A673 (cell line): ENCODE measurements around the gene CHRD. TPM values are rescaled to one million over a fixed set of nuclear protein-coding genes. Genes with fewer than 3 reads are reported as not detected.

Experiments
- BruUV-seq: library from RNA; stranded (reverse); fragments of 400-500 nt; replicated peaks from 2 replicates; lab custom pipeline; 2021; lab: Mats Ljungman, UMichigan
- CTCF ChIA-PET: fragments of 300-600 bp; sonication (Branson Sonifier 250); formaldehyde crosslinking; loops from one replicate; lab custom pipeline; 2022; ENCODE audit warnings: antibody characterized with exemption; lab: Charles Lee
- POLR2A ChIA-PET: fragments of 300-600 bp; sonication (Branson Sonifier 250); formaldehyde crosslinking; loops from one replicate; lab custom pipeline; 2022; ENCODE audit warnings: antibody characterized with exemption; ENCODE audit not compliant: low non-redundant PET; lab: Charles Lee
- DNase-seq: peaks from one replicate; pipeline ENCODE4 v3.0.0-alpha.2; 2015; ENCODE audit warnings: low spot score
- H3K27ac ChIP-seq: fragments of 200-600 bp; sonication (generic); 2 replicates; pipeline ENCODE4 v1.5.1; 2016; ENCODE audit warnings: mixed run types, low read depth, mild to moderate bottlenecking, mixed read lengths, antibody characterized with exemption, low read length; ENCODE audit not compliant: poor library complexity, severe bottlenecking
- H3K27me3 ChIP-seq: fragments of 200-600 bp; sonication (generic); replicated peaks from 2 replicates; pipeline ENCODE4 v1.6.1; 2017; ENCODE audit warnings: mixed run types, low read depth, mild to moderate bottlenecking, mixed read lengths, antibody characterized with exemption, low read length; ENCODE audit not compliant: insufficient read depth, poor library complexity
- H3K36me3 ChIP-seq: fragments of 200-600 bp; sonication (generic); 2 replicates; pipeline ENCODE4 v1.6.1; 2016; ENCODE audit warnings: mixed run types, mild to moderate bottlenecking, mixed read lengths, antibody characterized with exemption, low read length; ENCODE audit not compliant: insufficient read depth, poor library complexity, severe bottlenecking
- H3K4me1 ChIP-seq: fragments of 200-600 bp; sonication (generic); 2 replicates; pipeline ENCODE4 v1.6.1; 2017; ENCODE audit warnings: mixed run types, mild to moderate bottlenecking, mixed read lengths, antibody characterized with exemption, low read length; ENCODE audit not compliant: insufficient read depth, poor library complexity, severe bottlenecking
- H3K4me3 ChIP-seq: fragments of 200-600 bp; sonication (generic); 2 replicates; pipeline ENCODE4 v1.5.1; 2016; ENCODE audit warnings: low read depth, mixed run types, mild to moderate bottlenecking, mixed read lengths, low read length; ENCODE audit not compliant: poor library complexity, severe bottlenecking
- H3K9me3 ChIP-seq: fragments of 200-600 bp; sonication (generic); 2 replicates; pipeline ENCODE4 v1.6.1; 2016; ENCODE audit warnings: mixed run types, low read depth, mild to moderate bottlenecking, mixed read lengths, antibody characterized with exemption, low read length; ENCODE audit not compliant: poor library complexity, severe bottlenecking
- EZH2 ChIP-seq: fragments of 200-600 bp; sonication (generic); IDR thresholded peaks from 2 replicates; pipeline ENCODE4 v1.6.1; 2017; ENCODE audit warnings: borderline replicate concordance, low read depth, mild to moderate bottlenecking, mixed read lengths, antibody characterized with exemption, low read length; ENCODE audit not compliant: poor library complexity, severe bottlenecking
- intact Hi-C: fragments of 100-400 bp; cut with micrococcal nuclease; formaldehyde crosslinking; loops from one replicate; pipeline ENCODE4 v1.10.0; 2022; ENCODE audit not compliant: unreplicated experiment
- total RNA-seq: library from RNA; stranded (reverse); gene quantifications from 2 replicates; pipeline ENCODE4 v1.2.3, GENCODE V29; 2021
- TF ChIP-seq, protein P1 (sequence below): fragments of 300-800, 200-600 bp; sonication (generic); conservative IDR thresholded peaks from 2 replicates; pipeline ENCODE4 v1.5.1; 2017; ENCODE audit warnings: low read depth, mild to moderate bottlenecking, antibody characterized with exemption, low read length, moderate library complexity, mixed read lengths

The CHRD gene
- total RNA-seq, 1 experiment from 2014 or later, result 0.06 TPM

DNA sequence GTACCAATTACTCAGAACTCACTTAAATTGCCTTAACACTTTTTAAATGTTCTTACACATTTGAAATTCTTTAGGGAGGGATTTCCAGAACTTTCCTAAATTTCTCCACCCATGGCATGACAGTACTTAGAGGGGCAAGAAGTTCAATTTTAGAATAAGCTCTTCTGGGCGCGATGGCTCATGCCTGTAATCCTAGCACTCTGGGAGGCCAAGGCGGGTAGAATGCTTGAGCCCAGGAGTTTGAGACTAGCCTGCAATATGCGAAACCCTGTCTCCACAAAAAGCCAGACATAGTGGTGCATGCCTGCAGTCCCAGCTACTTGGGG, 31.8 kb upstream of the CHRD start:
- Histone ChIP-seq H3K27ac (peak overlapping the region; percentile 74), H3K4me1 (peaks cover 26% of the 10 kb centered on the region), H3K9me3 (no peaks in the 10 kb centered on the region), H3K4me3 (no peak overlapping the region), H3K36me3 (peaks cover 5% of the 10 kb centered on the region), H3K27me3 (no peaks in the 10 kb centered on the region)
- ChIA-PET POLR2A (no interaction called here), CTCF (no interaction called here)
- no peak for DNase-seq
- TF ChIP-seq EZH2, result no peak
- intact Hi-C loops, result no loop called here
- no TSS peak for BruUV-seq

DNA sequence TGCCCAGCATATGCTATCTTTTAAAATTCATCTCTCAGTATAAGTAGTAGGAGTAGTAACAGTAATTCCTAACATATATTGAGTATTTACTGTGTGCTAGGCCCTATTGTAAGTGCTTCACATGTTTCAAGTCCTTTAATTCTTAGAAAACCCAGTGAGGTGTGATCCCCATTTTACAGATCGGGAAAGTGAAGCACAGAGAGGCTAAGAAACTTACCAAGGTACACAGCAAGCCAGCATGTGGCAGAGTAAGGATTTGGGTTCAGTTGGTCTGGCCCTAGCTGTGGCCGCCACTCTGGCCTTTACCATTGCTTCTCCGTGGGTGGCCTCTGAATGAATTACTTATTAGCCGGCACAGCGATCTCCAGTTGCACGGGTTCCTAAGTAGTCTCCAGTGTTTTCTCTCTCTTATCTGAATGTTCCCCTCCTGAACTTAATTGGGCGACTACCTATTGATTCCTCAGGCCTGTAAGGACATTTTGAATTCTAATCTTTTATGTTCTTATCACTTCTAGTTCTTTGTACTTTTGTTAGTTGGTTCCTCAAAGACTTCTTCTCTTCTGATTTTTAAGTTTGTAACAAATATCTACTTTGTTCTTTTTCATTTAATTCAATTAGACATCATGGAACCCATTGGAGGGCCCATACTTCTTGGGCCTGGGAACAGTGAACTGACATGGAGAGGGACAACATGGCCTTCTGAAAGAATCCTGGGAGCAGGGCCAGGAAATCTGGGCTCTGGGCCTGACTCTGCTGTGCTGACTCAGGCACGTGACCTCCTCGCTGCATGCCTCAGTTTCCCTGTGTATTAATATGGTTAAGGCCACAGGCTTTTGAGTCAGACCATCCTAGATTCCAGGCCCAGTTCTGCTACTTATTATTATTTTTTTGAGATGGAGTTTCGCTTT, 30.0 kb upstream of the CHRD start:
- ChIA-PET POLR2A (no interaction called here), CTCF (no interaction called here)
- H3K27ac ChIP-seq, result no peak overlapping the region
- peaks cover 5% of the 10 kb centered on the region for H3K36me3 ChIP-seq
- H3K4me3 ChIP-seq, result no peak overlapping the region
- intact Hi-C loops, result no loop called here
- no peaks in the 10 kb centered on the region for H3K27me3 ChIP-seq
- H3K4me1 ChIP-seq, result peaks cover 26% of the 10 kb centered on the region
- H3K9me3 ChIP-seq, result no peaks in the 10 kb centered on the region
- BruUV-seq, result TSS peak; percentile 12
- TF ChIP-seq, protein P1, sequence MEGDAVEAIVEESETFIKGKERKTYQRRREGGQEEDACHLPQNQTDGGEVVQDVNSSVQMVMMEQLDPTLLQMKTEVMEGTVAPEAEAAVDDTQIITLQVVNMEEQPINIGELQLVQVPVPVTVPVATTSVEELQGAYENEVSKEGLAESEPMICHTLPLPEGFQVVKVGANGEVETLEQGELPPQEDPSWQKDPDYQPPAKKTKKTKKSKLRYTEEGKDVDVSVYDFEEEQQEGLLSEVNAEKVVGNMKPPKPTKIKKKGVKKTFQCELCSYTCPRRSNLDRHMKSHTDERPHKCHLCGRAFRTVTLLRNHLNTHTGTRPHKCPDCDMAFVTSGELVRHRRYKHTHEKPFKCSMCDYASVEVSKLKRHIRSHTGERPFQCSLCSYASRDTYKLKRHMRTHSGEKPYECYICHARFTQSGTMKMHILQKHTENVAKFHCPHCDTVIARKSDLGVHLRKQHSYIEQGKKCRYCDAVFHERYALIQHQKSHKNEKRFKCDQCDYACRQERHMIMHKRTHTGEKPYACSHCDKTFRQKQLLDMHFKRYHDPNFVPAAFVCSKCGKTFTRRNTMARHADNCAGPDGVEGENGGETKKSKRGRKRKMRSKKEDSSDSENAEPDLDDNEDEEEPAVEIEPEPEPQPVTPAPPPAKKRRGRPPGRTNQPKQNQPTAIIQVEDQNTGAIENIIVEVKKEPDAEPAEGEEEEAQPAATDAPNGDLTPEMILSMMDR, result no peak
- no peak for TF ChIP-seq EZH2
- no peak for DNase-seq

DNA sequence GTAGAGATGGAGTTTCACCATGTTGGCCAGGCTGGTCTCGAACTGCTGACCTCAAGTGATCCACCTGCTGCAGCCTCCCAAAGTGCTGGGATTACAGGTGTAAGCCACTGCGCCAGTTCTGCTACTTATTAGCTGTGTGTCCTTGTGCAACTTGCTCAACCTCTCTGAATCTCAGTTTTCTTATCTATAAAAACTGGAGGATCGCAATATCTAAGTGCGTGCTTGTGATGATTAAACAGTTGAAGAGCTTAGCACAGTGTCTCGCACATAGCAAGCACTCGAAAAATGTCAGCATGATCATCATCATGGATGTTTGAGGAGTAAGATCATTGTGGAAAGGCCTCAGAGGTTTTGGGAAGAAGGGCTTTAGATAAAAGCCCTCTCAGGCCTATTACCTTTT, 29.2 kb upstream of the CHRD start:
- DNase-seq, result no peak
- POLR2A ChIA-PET, result no interaction called here
- Histone ChIP-seq H3K27me3 (no peaks in the 10 kb centered on the region), H3K9me3 (no peaks in the 10 kb centered on the region), H3K4me3 (no peak overlapping the region), H3K4me1 (peaks cover 21% of the 10 kb centered on the region), H3K27ac (no peak overlapping the region), H3K36me3 (peaks cover 5% of the 10 kb centered on the region)
- CTCF ChIA-PET, result no interaction called here
- no TSS peak for BruUV-seq
- intact Hi-C loops, result no loop called here
- TF ChIP-seq EZH2, result no peak

DNA sequence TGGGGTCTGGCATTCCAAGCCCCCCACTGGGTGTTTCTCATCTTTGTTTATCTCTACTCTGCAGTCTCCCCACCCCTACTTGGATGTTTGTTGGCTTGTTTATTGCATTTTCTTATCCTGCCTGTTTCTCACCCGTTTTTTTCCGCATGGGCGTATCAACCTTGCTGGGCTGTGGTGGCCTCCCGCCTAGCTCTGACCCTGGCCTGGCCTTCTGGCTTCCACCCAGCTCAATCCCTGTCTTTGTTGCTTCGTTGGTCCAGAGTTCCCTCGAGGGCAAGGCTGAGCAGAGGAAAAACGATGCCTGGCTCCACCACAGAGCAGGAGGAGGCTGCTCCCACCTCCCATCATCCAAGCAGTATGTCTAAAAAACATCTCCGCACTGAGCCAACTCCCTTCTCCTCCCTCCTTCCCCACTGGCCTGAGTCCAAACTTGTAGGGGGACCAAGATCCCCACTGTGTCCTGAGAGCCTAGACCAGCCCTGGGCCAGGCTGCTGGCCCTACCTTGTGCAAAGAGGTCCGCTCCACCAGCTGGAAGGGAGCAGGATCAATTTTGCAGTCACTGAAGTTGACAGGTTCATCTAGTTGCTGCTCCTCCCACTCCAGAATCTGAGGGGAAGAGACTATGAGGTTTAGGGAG, 28.2 kb upstream of the CHRD start:
- peaks cover 5% of the 10 kb centered on the region for H3K36me3 ChIP-seq
- peak overlapping the region; percentile 37 for H3K27ac ChIP-seq
- TF ChIP-seq EZH2, result no peak
- TF ChIP-seq, protein P1, result no peak
- no TSS peak for BruUV-seq
- no peaks in the 10 kb centered on the region for H3K27me3 ChIP-seq
- DNase-seq, result no peak
- ChIA-PET CTCF (no interaction called here), POLR2A (no interaction called here)
- intact Hi-C loops, result no loop called here
- no peaks in the 10 kb centered on the region for H3K9me3 ChIP-seq
- H3K4me3 ChIP-seq, result no peak overlapping the region
- H3K4me1 ChIP-seq, result peaks cover 15% of the 10 kb centered on the region
